Ascending aorta (tissue), 2 donors: ENCODE results near the gene MEIOB. TPM values are rescaled to one million over a fixed set of nuclear protein-coding genes. Genes with fewer than 3 reads are reported as not detected.
"Not testable (repeated sequence)": the region's sequence is repeated elsewhere in the genome, so short reads cannot be mapped to it uniquely, and the experiment has no call there.

Experiments used
- DNase-seq, 2 donors: peaks; one replicate each; pipeline ENCODE4 v3.0.0-alpha.2; 2019; ENCODE audit warnings: low spot score in 2 of 2
- H3K27ac ChIP-seq, 2 donors: fragments of 200-600 bp; sonication (generic); one replicate each; pipeline ENCODE4 v1.5.1; 2016 to 2017; ENCODE audit warnings: mild to moderate bottlenecking in 1 of 2
- H3K27me3 ChIP-seq: fragments of 200-600 bp; sonication (generic); one replicate; pipeline ENCODE4 v1.5.1; 2017
- H3K36me3 ChIP-seq, 2 donors: fragments of 200-600 bp; sonication (generic); one replicate each; pipeline ENCODE4 v1.5.1; 2016
- H3K4me1 ChIP-seq, 2 donors: fragments of 200-600 bp; sonication (generic); one replicate each; pipeline ENCODE4 v1.5.1; 2016 to 2017; ENCODE audit warnings: mild to moderate bottlenecking in 1 of 2
- H3K4me3 ChIP-seq, 2 donors: fragments of 200-600 bp; sonication (generic); one replicate each; pipeline ENCODE4 v1.5.1; 2016 to 2017; ENCODE audit warnings: mild to moderate bottlenecking in 1 of 2
- H3K9me3 ChIP-seq, 2 donors: fragments of 200-600 bp; sonication (generic); one replicate each; pipeline ENCODE4 v1.5.1; 2016
- CTCF ChIP-seq, 3 experiments: fragments of 200-600 bp in 2 of 3; fragments of 450-650 bp in 1 of 3; sonication (generic) in 2 of 3; IDR thresholded peaks; one replicate each; pipeline ENCODE4 v1.5.1; 2016 to 2019; ENCODE audit warnings: antibody characterized with exemption in 3 of 3, mild to moderate bottlenecking in 1 of 3, moderate library complexity in 1 of 3
- intact Hi-C: fragments of 100-400 bp; cut with DNase I; formaldehyde crosslinking; loops from one replicate; pipeline ENCODE4 v1.15.1; 2023
- total RNA-seq: library from RNA; depleted of rRNA; stranded (reverse); fragments of >200 nt; gene quantifications from one replicate; pipeline ENCODE4 v1.1.0, GENCODE V29; 2016

MEIOB gene
- total RNA-seq, 1 donor from 2014 or later, result not detected

GRCh38 chr16:1884889-1885288, 12.9 kb upstream of the MEIOB start:
- no peak for DNase-seq
- H3K27me3 ChIP-seq, result no peaks in the 10 kb centered on the region

GRCh38 chr16:1884155-1884760, 12.3 kb upstream of the MEIOB start:
- intact Hi-C loops, result no loop called here
- Histone ChIP-seq H3K36me3 (no peaks in the 10 kb centered on the region), H3K4me3 (no peak overlapping the region), H3K27me3 (no peaks in the 10 kb centered on the region), H3K9me3 (no peaks in the 10 kb centered on the region), H3K4me1 (no peaks in the 10 kb centered on the region), H3K27ac (no peak overlapping the region)
- no peak for TF ChIP-seq CTCF (IDR thresholded peaks at IDR 0.05)
- no peak for DNase-seq

More at GRCh38 chr16:1884889-1885288, 12.9 kb upstream of the MEIOB start:
- no peaks in the 10 kb centered on the region for H3K4me1 ChIP-seq
- no peak overlapping the region for H3K27ac ChIP-seq
- TF ChIP-seq CTCF (IDR thresholded peaks at IDR 0.05), result no peak
- no peaks in the 10 kb centered on the region for H3K36me3 ChIP-seq
- H3K4me3 ChIP-seq, result no peak overlapping the region
- intact Hi-C loops, result no loop called here
- H3K9me3 ChIP-seq, result no peaks in the 10 kb centered on the region

GRCh38 chr16:1881172-1881571, 9.2 kb upstream of the MEIOB start:
- intact Hi-C loops, DNase-seq: not testable (repeated sequence)

GRCh38 chr16:1879477-1879876, 7.5 kb upstream of the MEIOB start:
- H3K27ac ChIP-seq, result no peak overlapping the region
- no peak for DNase-seq
- H3K27me3 ChIP-seq, result no peaks in the 10 kb centered on the region
- H3K4me1 ChIP-seq, result no peaks in the 10 kb centered on the region
- H3K4me3 ChIP-seq, result no peak overlapping the region
- TF ChIP-seq CTCF (IDR thresholded peaks at IDR 0.05), result no peak
- intact Hi-C loops, result no loop called here
- H3K9me3 ChIP-seq, result no peaks in the 10 kb centered on the region
- H3K36me3 ChIP-seq, result no peaks in the 10 kb centered on the region

More at GRCh38 chr16:1881172-1881571, 9.2 kb upstream of the MEIOB start:
- not testable (repeated sequence) for H3K4me3 ChIP-seq, H3K9me3 ChIP-seq, H3K27ac ChIP-seq, H3K36me3 ChIP-seq, H3K27me3 ChIP-seq, H3K4me1 ChIP-seq

GRCh38 chr16:1878256-1878655, 6.3 kb upstream of the MEIOB start:
- Histone ChIP-seq H3K4me1 (no peaks in the 10 kb centered on the region), H3K9me3 (no peaks in the 10 kb centered on the region), H3K4me3 (no peak overlapping the region), H3K27ac (no peak overlapping the region), H3K27me3 (no peaks in the 10 kb centered on the region), H3K36me3 (no peaks in the 10 kb centered on the region)
- intact Hi-C loops, result no loop called here
- no peak for TF ChIP-seq CTCF (IDR thresholded peaks at IDR 0.05)
- no peak for DNase-seq

- no peak overlapping the region for H3K27ac ChIP-seq
- H3K4me1 ChIP-seq, result no peaks in the 10 kb centered on the region
- no peak for TF ChIP-seq CTCF (IDR thresholded peaks at IDR 0.05)
- H3K27me3 ChIP-seq, result no peaks in the 10 kb centered on the region
- H3K4me3 ChIP-seq, result no peak overlapping the region
- no peak for DNase-seq
- no peaks in the 10 kb centered on the region for H3K9me3 ChIP-seq
- intact Hi-C loops, result no loop called here
- no peaks in the 10 kb centered on the region for H3K36me3 ChIP-seq
These were observed 5.8 kb upstream of the MEIOB start for GRCh38 chr16:1877804-1878203.
